HepG2 (cell line): ENCODE measurements around the gene SART1. TPM values are rescaled to one million over a fixed set of nuclear protein-coding genes. Genes with fewer than 3 reads are reported as not detected.
A peak's percentile ranks its signal among the peaks of the same experiment; 100 is the strongest.

Experiments
- BCL6 ChIP-seq: IDR thresholded peaks from 2 replicates; pipeline ENCODE4 v1.6.1; 2016; ENCODE audit warnings: missing genetic modification reagents, missing compliant biosample characterization
- GPN1 ChIP-seq: sonication (generic); formaldehyde crosslinking; IDR thresholded peaks from 2 replicates; pipeline ENCODE4 v1.5.1; 2020; ENCODE audit warnings: missing genetic modification reagents, borderline replicate concordance
- HNF4A ChIP-seq: sonication (generic); formaldehyde crosslinking; IDR thresholded peaks from 2 replicates; pipeline ENCODE4 v1.4.0; 2020; ENCODE audit warnings: missing genetic modification reagents
- RELA ChIP-seq: sonication (generic); formaldehyde crosslinking; IDR thresholded peaks from 2 replicates; pipeline ENCODE4 v1.4.0; 2020; ENCODE audit warnings: missing genetic modification reagents
- RXRB ChIP-seq: IDR thresholded peaks from 2 replicates; pipeline ENCODE4 v1.6.1; 2016; ENCODE audit warnings: borderline replicate concordance, missing genetic modification reagents, missing compliant biosample characterization
- SMAD9 ChIP-seq: sonication (generic); formaldehyde crosslinking; IDR thresholded peaks from 2 replicates; pipeline ENCODE4 v1.5.1; 2020; ENCODE audit warnings: mild to moderate bottlenecking, missing genetic modification reagents
- TFE3 ChIP-seq: IDR thresholded peaks from 2 replicates; pipeline ENCODE4 v1.6.1; 2016
- ZBTB26 ChIP-seq: IDR thresholded peaks from 2 replicates; pipeline ENCODE4 v1.6.1; 2016; ENCODE audit warnings: missing compliant biosample characterization, missing genetic modification reagents, borderline replicate concordance
- ZFP82 ChIP-seq: sonication (generic); formaldehyde crosslinking; IDR thresholded peaks from 2 replicates; pipeline ENCODE4 v1.5.1; 2020; ENCODE audit warnings: mild to moderate bottlenecking, missing genetic modification reagents, borderline replicate concordance
- ZMAT3 ChIP-seq: sonication (generic); formaldehyde crosslinking; conservative IDR thresholded peaks from 2 replicates; pipeline ENCODE4 v1.7.0; 2021; ENCODE audit warnings: missing genetic modification reagents
- ZNF407 ChIP-seq: sonication (generic); formaldehyde crosslinking; IDR thresholded peaks from one replicate; pipeline ENCODE4 v1.5.1; 2020; ENCODE audit warnings: mild to moderate bottlenecking, missing genetic modification reagents; ENCODE audit errors: not compliant biosample characterization
- ZNF430 ChIP-seq: sonication (generic); formaldehyde crosslinking; IDR thresholded peaks from 2 replicates; pipeline ENCODE4 v1.9.0; 2021; ENCODE audit warnings: mild to moderate bottlenecking, missing genetic modification reagents
- ZNF740 ChIP-seq: sonication (generic); formaldehyde crosslinking; IDR thresholded peaks from 2 replicates; pipeline ENCODE4 v1.4.0; 2020; ENCODE audit warnings: missing genetic modification reagents
- ZNF775 ChIP-seq: sonication (generic); formaldehyde crosslinking; IDR thresholded peaks from 2 replicates; pipeline ENCODE4 v1.4.0; 2020; ENCODE audit warnings: missing genetic modification reagents, mild to moderate bottlenecking, moderate library complexity, borderline replicate concordance
- ZNF788 ChIP-seq: sonication (generic); formaldehyde crosslinking; IDR thresholded peaks from 2 replicates; pipeline ENCODE4 v1.5.0; 2020; ENCODE audit warnings: mild to moderate bottlenecking, missing genetic modification reagents, borderline replicate concordance
- ZUFSP ChIP-seq: sonication (generic); formaldehyde crosslinking; IDR thresholded peaks from 2 replicates; pipeline ENCODE4 v1.9.0; 2021; ENCODE audit warnings: missing genetic modification reagents, mild to moderate bottlenecking, borderline replicate concordance
- polyA plus RNA-seq, 8 experiments: library from polyadenylated mRNA; depleted of rRNA in 3 of 8; stranded (reverse) in 7 of 8; unstranded in 1 of 8; fragments of >200 nt; fragmentation: Illumina TruSeq in 4 of 8; extraction: Trizol in 4 of 8; gene quantifications; 2 replicates each; pipeline versions ENCODE4 v1.2.1 to v1.2.3, GENCODE V29; 2011 to 2016; ENCODE audit warnings: low read depth in 4 of 8, missing spikeins in 1 of 8, mixed read lengths in 1 of 8; ENCODE audit not compliant: insufficient read depth in 1 of 8
- total RNA-seq, 5 experiments: library from RNA; depleted of rRNA; stranded (reverse); fragments of >200 nt; fragmentation: Illumina TruSeq; extraction: Trizol; gene quantifications; 2 replicates each; pipeline ENCODE4 v1.2.3, GENCODE V29; 2016; ENCODE audit warnings: low read depth in 1 of 5

SART1 gene
- total and polyA plus RNA-seq, 2 of the 13 experiments (the other 11 are each of a cell fraction or from before 2014, with no cell fraction given), result 11.3 to 22.5 TPM

GRCh38 chr11:66002648-66003225, 41.2 kb downstream of the SART1 start (continued):
- TF ChIP-seq ZNF407 (CRISPR knock-in tag), result no peak
- no peak for TF ChIP-seq ZMAT3 (CRISPR knock-in tag)
- no peak for TF ChIP-seq ZUFSP (CRISPR knock-in tag)
- no peak for TF ChIP-seq ZNF775 (CRISPR knock-in tag)
- TF ChIP-seq HNF4A (CRISPR knock-in tag), result peak; percentile 14; the same call in 1 of the 2 replicates
- TF ChIP-seq ZFP82 (CRISPR knock-in tag), result 0 out of 2 replicates have a peak, but pooled peaks have one; percentile 22
- TF ChIP-seq ZNF788 (CRISPR knock-in tag), result 0 out of 2 replicates have a peak, but pooled peaks have one; percentile 41
- TF ChIP-seq ZNF430 (CRISPR knock-in tag), result 0 out of 2 replicates have a peak, but pooled peaks have one; percentile 12
- 0 out of 2 replicates have a peak, but pooled peaks have one; percentile 31 for TF ChIP-seq ZBTB26 (CRISPR knock-in tag)
- TF ChIP-seq RXRB (CRISPR knock-in tag), result 0 out of 2 replicates have a peak, but pooled peaks have one; percentile 7
- no peak for TF ChIP-seq TFE3 (CRISPR knock-in tag)
- TF ChIP-seq ZNF740 (CRISPR knock-in tag), result no peak
- TF ChIP-seq SMAD9, result no peak
- TF ChIP-seq GPN1 (CRISPR knock-in tag), result no peak
- TF ChIP-seq BCL6 (CRISPR knock-in tag), result peak; percentile 17; the same call in 1 of the 2 replicates
- no peak for TF ChIP-seq RELA
